GM23338 (cell line): ENCODE results near the gene ZEB2. TPM values are rescaled to one million over a fixed set of nuclear protein-coding genes. Genes with fewer than 3 reads are reported as not detected.

ENCODE experiments used
- ATAC-seq: fragments of 200-7000 bp; cut with Tn5 transposase; 3 replicates; pipeline ENCODE4 v1.9.1; 2020
- DNase-seq: peaks from one replicate; pipeline ENCODE4 v3.0.0-alpha.2; 2015; ENCODE audit warnings: low spot score
- H2AFZ ChIP-seq: fragments of 200-600 bp; sonication (generic); 2 replicates; pipeline ENCODE4 v1.8.0; 2016; ENCODE audit warnings: antibody characterized with exemption, mild to moderate bottlenecking, moderate library complexity
- H3F3A ChIP-seq: fragments of 200-600 bp; sonication (generic); replicated peaks from 2 replicates; pipeline ENCODE4 v1.8.0; 2017; ENCODE audit warnings: antibody characterized with exemption, mixed run types, low read depth
- H3K27ac ChIP-seq: fragments of 200-600 bp; sonication (generic); 2 replicates; pipeline ENCODE4 v1.6.1; 2016; ENCODE audit warnings: low read depth
- H3K27me3 ChIP-seq: fragments of 200-600 bp; sonication (generic); 2 replicates; pipeline ENCODE4 v1.8.0; 2016; ENCODE audit warnings: mild to moderate bottlenecking, mixed run types, moderate library complexity; ENCODE audit not compliant: insufficient read depth
- H3K36me3 ChIP-seq: fragments of 200-600 bp; sonication (generic); 2 replicates; pipeline ENCODE4 v1.8.0; 2016; ENCODE audit warnings: mild to moderate bottlenecking; ENCODE audit not compliant: insufficient read depth
- H3K4me1 ChIP-seq: fragments of 200-600 bp; sonication (generic); 2 replicates; pipeline ENCODE4 v1.8.0; 2016; ENCODE audit warnings: mild to moderate bottlenecking, moderate library complexity; ENCODE audit not compliant: insufficient read depth
- H3K4me2 ChIP-seq: fragments of 200-600 bp; sonication (generic); 2 replicates; pipeline ENCODE4 v1.7.1; 2017; ENCODE audit warnings: mixed run types
- H3K4me3 ChIP-seq: fragments of 200-600 bp; sonication (generic); 2 replicates; pipeline ENCODE4 v1.6.1; 2016; ENCODE audit warnings: mixed run types
- H3K79me2 ChIP-seq: fragments of 200-600 bp; sonication (generic); replicated peaks from 2 replicates; pipeline ENCODE4 v1.8.0; 2017; ENCODE audit warnings: mild to moderate bottlenecking; ENCODE audit not compliant: insufficient read depth
- H3K9me2 ChIP-seq: fragments of 200-600 bp; sonication (generic); 2 replicates; pipeline ENCODE4 v1.8.0; 2017; ENCODE audit not compliant: insufficient read depth
- H4K20me1 ChIP-seq: fragments of 200-600 bp; sonication (generic); replicated peaks from 2 replicates; pipeline ENCODE4 v1.8.0; 2017; ENCODE audit warnings: mild to moderate bottlenecking; ENCODE audit not compliant: insufficient read depth
- H3K27ac Mint-ChIP-seq: 2 replicates; pipeline ENCODE4 v1.8.0; 2020; ENCODE audit warnings: inconsistent platforms, mild to moderate bottlenecking, moderate library complexity, mixed read lengths
- H3K27me3 Mint-ChIP-seq: 3 replicates; pipeline ENCODE4 v1.8.0; 2022; ENCODE audit warnings: low read depth, mild to moderate bottlenecking, moderate library complexity, mixed read lengths, inconsistent platforms; ENCODE audit not compliant: insufficient read depth, poor library complexity
- H3K36me3 Mint-ChIP-seq: 3 replicates; pipeline ENCODE4 v1.8.0; 2021; ENCODE audit warnings: low read depth, mild to moderate bottlenecking, inconsistent platforms, moderate library complexity, mixed read lengths
- H3K4me1 Mint-ChIP-seq: 3 replicates; pipeline ENCODE4 v1.8.0; 2020; ENCODE audit warnings: mild to moderate bottlenecking, inconsistent platforms, mixed read lengths
- H3K4me3 Mint-ChIP-seq: 3 replicates; pipeline ENCODE4 v1.8.0; 2021; ENCODE audit warnings: moderate library complexity, mild to moderate bottlenecking, inconsistent platforms, mixed read lengths
- H3K9me3 Mint-ChIP-seq: 3 replicates; pipeline ENCODE4 v1.8.0; 2020; ENCODE audit warnings: moderate library complexity, mild to moderate bottlenecking, inconsistent platforms, mixed read lengths
- CREB1 ChIP-seq: fragments of 250-450 bp; sonication (Bioruptor Pico); IDR thresholded peaks from 2 replicates; pipeline ENCODE4 v1.5.0; 2020; ENCODE audit warnings: low read depth, mild to moderate bottlenecking, moderate library complexity
- JUNB ChIP-seq: IDR thresholded peaks from one replicate; pipeline ENCODE4 v1.6.1; 2016; ENCODE audit warnings: antibody characterized with exemption; ENCODE audit not compliant: unreplicated experiment
- NANOG ChIP-seq: IDR thresholded peaks from 2 replicates; pipeline ENCODE4 v1.6.1; 2016; ENCODE audit warnings: antibody characterized with exemption, borderline replicate concordance
- STAT1 ChIP-seq: IDR thresholded peaks from one replicate; pipeline ENCODE4 v1.6.1; 2016; ENCODE audit warnings: antibody characterized with exemption; ENCODE audit not compliant: unreplicated experiment
- ZNF114 ChIP-seq: fragments of 250-450 bp; sonication (Bioruptor Pico); IDR thresholded peaks from 2 replicates; pipeline ENCODE4 v1.5.0; 2020; ENCODE audit warnings: mild to moderate bottlenecking, moderate library complexity
- ZNF331 ChIP-seq: fragments of 250-450 bp; sonication (Bioruptor Pico); IDR thresholded peaks from 2 replicates; pipeline ENCODE4 v1.5.0; 2020; ENCODE audit warnings: low read depth, mild to moderate bottlenecking, moderate library complexity
- polyA plus RNA-seq: library from polyadenylated mRNA; unstranded; fragments of >200 nt; fragmentation: Nextera tagmentation; extraction: Ambion mirVana; gene quantifications from 2 replicates; pipeline ENCODE4 v1.2.1, GENCODE V29; 2016
- total RNA-seq: library from RNA; depleted of rRNA; stranded (reverse); fragments of >200 nt; shearing (Covaris generic); gene quantifications from 2 replicates; pipeline ENCODE4 v1.2.3, GENCODE V29; 2014
- TF ChIP-seq, protein P1 (sequence below): fragments of 250-450 bp; sonication (Bioruptor Pico); IDR thresholded peaks from 2 replicates; pipeline ENCODE4 v1.5.0; 2020; ENCODE audit warnings: mild to moderate bottlenecking, moderate library complexity
- TF ChIP-seq, protein P2 (sequence below): IDR thresholded peaks from 2 replicates; pipeline ENCODE4 v1.6.1; 2016; ENCODE audit warnings: antibody characterized with exemption

The ZEB2 gene
- total and polyA plus RNA-seq, 2 experiments from 2014 or later: 0.45 TPM; not detected in 1

- TF ChIP-seq, protein P1, sequence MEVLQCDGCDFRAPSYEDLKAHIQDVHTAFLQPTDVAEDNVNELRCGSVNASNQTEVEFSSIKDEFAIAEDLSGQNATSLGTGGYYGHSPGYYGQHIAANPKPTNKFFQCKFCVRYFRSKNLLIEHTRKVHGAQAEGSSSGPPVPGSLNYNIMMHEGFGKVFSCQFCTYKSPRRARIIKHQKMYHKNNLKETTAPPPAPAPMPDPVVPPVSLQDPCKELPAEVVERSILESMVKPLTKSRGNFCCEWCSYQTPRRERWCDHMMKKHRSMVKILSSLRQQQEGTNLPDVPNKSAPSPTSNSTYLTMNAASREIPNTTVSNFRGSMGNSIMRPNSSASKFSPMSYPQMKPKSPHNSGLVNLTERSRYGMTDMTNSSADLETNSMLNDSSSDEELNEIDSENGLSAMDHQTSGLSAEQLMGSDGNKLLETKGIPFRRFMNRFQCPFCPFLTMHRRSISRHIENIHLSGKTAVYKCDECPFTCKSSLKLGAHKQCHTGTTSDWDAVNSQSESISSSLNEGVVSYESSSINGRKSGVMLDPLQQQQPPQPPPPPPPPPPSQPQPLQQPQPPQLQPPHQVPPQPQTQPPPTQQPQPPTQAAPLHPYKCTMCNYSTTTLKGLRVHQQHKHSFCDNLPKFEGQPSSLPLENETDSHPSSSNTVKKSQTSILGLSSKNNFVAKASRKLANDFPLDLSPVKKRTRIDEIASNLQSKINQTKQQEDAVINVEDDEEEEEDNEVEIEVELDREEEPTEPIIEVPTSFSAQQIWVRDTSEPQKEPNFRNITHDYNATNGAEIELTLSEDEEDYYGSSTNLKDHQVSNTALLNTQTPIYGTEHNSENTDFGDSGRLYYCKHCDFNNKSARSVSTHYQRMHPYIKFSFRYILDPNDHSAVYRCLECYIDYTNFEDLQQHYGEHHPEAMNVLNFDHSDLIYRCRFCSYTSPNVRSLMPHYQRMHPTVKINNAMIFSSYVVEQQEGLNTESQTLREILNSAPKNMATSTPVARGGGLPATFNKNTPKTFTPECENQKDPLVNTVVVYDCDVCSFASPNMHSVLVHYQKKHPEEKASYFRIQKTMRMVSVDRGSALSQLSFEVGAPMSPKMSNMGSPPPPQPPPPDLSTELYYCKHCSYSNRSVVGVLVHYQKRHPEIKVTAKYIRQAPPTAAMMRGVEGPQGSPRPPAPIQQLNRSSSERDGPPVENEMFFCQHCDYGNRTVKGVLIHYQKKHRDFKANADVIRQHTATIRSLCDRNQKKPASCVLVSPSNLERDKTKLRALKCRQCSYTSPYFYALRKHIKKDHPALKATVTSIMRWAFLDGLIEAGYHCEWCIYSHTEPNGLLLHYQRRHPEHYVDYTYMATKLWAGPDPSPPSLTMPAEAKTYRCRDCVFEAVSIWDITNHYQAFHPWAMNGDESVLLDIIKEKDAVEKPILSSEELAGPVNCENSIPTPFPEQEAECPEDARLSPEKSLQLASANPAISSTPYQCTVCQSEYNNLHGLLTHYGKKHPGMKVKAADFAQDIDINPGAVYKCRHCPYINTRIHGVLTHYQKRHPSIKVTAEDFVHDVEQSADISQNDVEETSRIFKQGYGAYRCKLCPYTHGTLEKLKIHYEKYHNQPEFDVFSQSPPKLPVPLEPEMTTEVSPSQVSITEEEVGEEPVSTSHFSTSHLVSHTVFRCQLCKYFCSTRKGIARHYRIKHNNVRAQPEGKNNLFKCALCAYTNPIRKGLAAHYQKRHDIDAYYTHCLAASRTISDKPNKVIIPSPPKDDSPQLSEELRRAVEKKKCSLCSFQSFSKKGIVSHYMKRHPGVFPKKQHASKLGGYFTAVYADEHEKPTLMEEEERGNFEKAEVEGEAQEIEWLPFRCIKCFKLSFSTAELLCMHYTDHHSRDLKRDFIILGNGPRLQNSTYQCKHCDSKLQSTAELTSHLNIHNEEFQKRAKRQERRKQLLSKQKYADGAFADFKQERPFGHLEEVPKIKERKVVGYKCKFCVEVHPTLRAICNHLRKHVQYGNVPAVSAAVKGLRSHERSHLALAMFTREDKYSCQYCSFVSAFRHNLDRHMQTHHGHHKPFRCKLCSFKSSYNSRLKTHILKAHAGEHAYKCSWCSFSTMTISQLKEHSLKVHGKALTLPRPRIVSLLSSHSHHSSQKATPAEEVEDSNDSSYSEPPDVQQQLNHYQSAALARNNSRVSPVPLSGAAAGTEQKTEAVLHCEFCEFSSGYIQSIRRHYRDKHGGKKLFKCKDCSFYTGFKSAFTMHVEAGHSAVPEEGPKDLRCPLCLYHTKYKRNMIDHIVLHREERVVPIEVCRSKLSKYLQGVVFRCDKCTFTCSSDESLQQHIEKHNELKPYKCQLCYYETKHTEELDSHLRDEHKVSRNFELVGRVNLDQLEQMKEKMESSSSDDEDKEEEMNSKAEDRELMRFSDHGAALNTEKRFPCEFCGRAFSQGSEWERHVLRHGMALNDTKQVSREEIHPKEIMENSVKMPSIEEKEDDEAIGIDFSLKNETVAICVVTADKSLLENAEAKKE (CRISPR knock-in tag): no peak
- TF ChIP-seq STAT1: no peak
- TF ChIP-seq CREB1 (CRISPR knock-in tag): no peak
These were observed 173.7 kb downstream of the ZEB2 start (continued) for GRCh38 chr2:144346229-144346628.

GRCh38 chr2:144343145-144343544, 176.8 kb downstream of the ZEB2 start:
- H3K4me1 Mint-ChIP-seq: peaks cover 18% of the 10 kb centered on the region
- ATAC-seq (no peak), DNase-seq (no peak)
- H3K27me3 Mint-ChIP-seq: peaks cover 4% of the 10 kb centered on the region
- Histone ChIP-seq H4K20me1 (no peaks in the 10 kb centered on the region), H3K36me3 (no peaks in the 10 kb centered on the region), H3F3A (no peaks in the 10 kb centered on the region), H3K4me1 (peaks cover 16% of the 10 kb centered on the region), H2AFZ (no peak overlapping the region), H3K4me3 (no peak overlapping the region), H3K27me3 (no peaks in the 10 kb centered on the region; the same call in 1 of the 2 replicates), H3K4me2 (no peak overlapping the region), H3K27ac (no peak overlapping the region), H3K9me2 (no peaks in the 10 kb centered on the region), H3K79me2 (no peaks in the 10 kb centered on the region)
- H3K9me3 Mint-ChIP-seq: no peaks in the 10 kb centered on the region
- TF ChIP-seq ZNF331 (CRISPR knock-in tag) (no peak), NANOG (no peak), ZNF114 (CRISPR knock-in tag) (no peak), STAT1 (no peak), JUNB (no peak)
- TF ChIP-seq, protein P2, sequence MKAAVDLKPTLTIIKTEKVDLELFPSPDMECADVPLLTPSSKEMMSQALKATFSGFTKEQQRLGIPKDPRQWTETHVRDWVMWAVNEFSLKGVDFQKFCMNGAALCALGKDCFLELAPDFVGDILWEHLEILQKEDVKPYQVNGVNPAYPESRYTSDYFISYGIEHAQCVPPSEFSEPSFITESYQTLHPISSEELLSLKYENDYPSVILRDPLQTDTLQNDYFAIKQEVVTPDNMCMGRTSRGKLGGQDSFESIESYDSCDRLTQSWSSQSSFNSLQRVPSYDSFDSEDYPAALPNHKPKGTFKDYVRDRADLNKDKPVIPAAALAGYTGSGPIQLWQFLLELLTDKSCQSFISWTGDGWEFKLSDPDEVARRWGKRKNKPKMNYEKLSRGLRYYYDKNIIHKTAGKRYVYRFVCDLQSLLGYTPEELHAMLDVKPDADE: no peak
- no peaks in the 10 kb centered on the region for H3K36me3 Mint-ChIP-seq
- H3K27ac Mint-ChIP-seq: no peak overlapping the region
- no peak overlapping the region for H3K4me3 Mint-ChIP-seq
